A673 (cell line): ENCODE results near the gene PCSK6. TPM values are rescaled to one million over a fixed set of nuclear protein-coding genes. Genes with fewer than 3 reads are reported as not detected.

Experiments used
- BruUV-seq: library from RNA; stranded (reverse); fragments of 400-500 nt; replicated peaks from 2 replicates; lab custom pipeline; 2021; lab: Mats Ljungman, UMichigan
- CTCF ChIA-PET: fragments of 300-600 bp; sonication (Branson Sonifier 250); formaldehyde crosslinking; loops from one replicate; lab custom pipeline; 2022; ENCODE audit warnings: antibody characterized with exemption; lab: Charles Lee
- POLR2A ChIA-PET: fragments of 300-600 bp; sonication (Branson Sonifier 250); formaldehyde crosslinking; loops from one replicate; lab custom pipeline; 2022; ENCODE audit warnings: antibody characterized with exemption; ENCODE audit not compliant: low non-redundant PET; lab: Charles Lee
- DNase-seq: peaks from one replicate; pipeline ENCODE4 v3.0.0-alpha.2; 2015; ENCODE audit warnings: low spot score
- H3K27ac ChIP-seq: fragments of 200-600 bp; sonication (generic); 2 replicates; pipeline ENCODE4 v1.5.1; 2016; ENCODE audit warnings: mixed run types, low read depth, mild to moderate bottlenecking, mixed read lengths, antibody characterized with exemption, low read length; ENCODE audit not compliant: poor library complexity, severe bottlenecking
- H3K27me3 ChIP-seq: fragments of 200-600 bp; sonication (generic); replicated peaks from 2 replicates; pipeline ENCODE4 v1.6.1; 2017; ENCODE audit warnings: mixed run types, low read depth, mild to moderate bottlenecking, mixed read lengths, antibody characterized with exemption, low read length; ENCODE audit not compliant: insufficient read depth, poor library complexity
- H3K36me3 ChIP-seq: fragments of 200-600 bp; sonication (generic); 2 replicates; pipeline ENCODE4 v1.6.1; 2016; ENCODE audit warnings: mixed run types, mild to moderate bottlenecking, mixed read lengths, antibody characterized with exemption, low read length; ENCODE audit not compliant: insufficient read depth, poor library complexity, severe bottlenecking
- H3K4me1 ChIP-seq: fragments of 200-600 bp; sonication (generic); 2 replicates; pipeline ENCODE4 v1.6.1; 2017; ENCODE audit warnings: mixed run types, mild to moderate bottlenecking, mixed read lengths, antibody characterized with exemption, low read length; ENCODE audit not compliant: insufficient read depth, poor library complexity, severe bottlenecking
- H3K4me3 ChIP-seq: fragments of 200-600 bp; sonication (generic); 2 replicates; pipeline ENCODE4 v1.5.1; 2016; ENCODE audit warnings: low read depth, mixed run types, mild to moderate bottlenecking, mixed read lengths, low read length; ENCODE audit not compliant: poor library complexity, severe bottlenecking
- H3K9me3 ChIP-seq: fragments of 200-600 bp; sonication (generic); 2 replicates; pipeline ENCODE4 v1.6.1; 2016; ENCODE audit warnings: mixed run types, low read depth, mild to moderate bottlenecking, mixed read lengths, antibody characterized with exemption, low read length; ENCODE audit not compliant: poor library complexity, severe bottlenecking
- EZH2 ChIP-seq: fragments of 200-600 bp; sonication (generic); IDR thresholded peaks from 2 replicates; pipeline ENCODE4 v1.6.1; 2017; ENCODE audit warnings: borderline replicate concordance, low read depth, mild to moderate bottlenecking, mixed read lengths, antibody characterized with exemption, low read length; ENCODE audit not compliant: poor library complexity, severe bottlenecking
- intact Hi-C: fragments of 100-400 bp; cut with micrococcal nuclease; formaldehyde crosslinking; loops from one replicate; pipeline ENCODE4 v1.10.0; 2022; ENCODE audit not compliant: unreplicated experiment
- total RNA-seq: library from RNA; stranded (reverse); gene quantifications from 2 replicates; pipeline ENCODE4 v1.2.3, GENCODE V29; 2021
- TF ChIP-seq, protein P1 (sequence below): fragments of 300-800, 200-600 bp; sonication (generic); conservative IDR thresholded peaks from 2 replicates; pipeline ENCODE4 v1.5.1; 2017; ENCODE audit warnings: low read depth, mild to moderate bottlenecking, antibody characterized with exemption, low read length, moderate library complexity, mixed read lengths

PCSK6 gene
- total RNA-seq, 1 experiment from 2014 or later = 2.6 TPM

DNA sequence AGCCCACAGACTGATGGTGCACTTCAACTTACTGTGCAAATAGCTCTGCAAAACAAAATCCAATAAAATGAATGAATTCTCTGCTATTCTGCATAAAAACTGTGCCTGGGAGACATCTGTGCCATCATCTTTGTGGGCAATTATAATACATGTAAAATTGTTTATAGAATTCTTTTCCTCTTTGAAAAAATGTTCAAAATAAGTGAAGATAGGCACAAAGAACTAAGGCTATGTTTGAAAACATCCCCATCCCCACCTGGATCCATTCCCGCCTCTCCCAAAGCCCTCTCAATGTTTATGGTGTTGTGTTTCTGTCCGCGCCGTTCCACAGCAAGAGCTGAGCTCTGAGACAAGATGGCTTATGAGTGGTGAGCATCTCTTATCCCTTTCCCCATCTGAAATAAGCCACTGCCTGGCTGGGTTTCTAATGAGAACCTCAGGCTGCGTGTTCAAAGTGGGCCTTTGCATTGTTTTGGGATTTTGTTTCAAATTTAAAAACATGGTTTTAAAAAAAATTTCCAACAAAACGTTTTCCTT, 172.1 kb downstream of the PCSK6 start:
- H3K4me3 ChIP-seq = no peak overlapping the region
- no peaks in the 10 kb centered on the region for H3K9me3 ChIP-seq
- CTCF ChIA-PET = no interaction called here
- no TSS peak for BruUV-seq
- TF ChIP-seq EZH2 = no peak
- TF ChIP-seq, protein P1, sequence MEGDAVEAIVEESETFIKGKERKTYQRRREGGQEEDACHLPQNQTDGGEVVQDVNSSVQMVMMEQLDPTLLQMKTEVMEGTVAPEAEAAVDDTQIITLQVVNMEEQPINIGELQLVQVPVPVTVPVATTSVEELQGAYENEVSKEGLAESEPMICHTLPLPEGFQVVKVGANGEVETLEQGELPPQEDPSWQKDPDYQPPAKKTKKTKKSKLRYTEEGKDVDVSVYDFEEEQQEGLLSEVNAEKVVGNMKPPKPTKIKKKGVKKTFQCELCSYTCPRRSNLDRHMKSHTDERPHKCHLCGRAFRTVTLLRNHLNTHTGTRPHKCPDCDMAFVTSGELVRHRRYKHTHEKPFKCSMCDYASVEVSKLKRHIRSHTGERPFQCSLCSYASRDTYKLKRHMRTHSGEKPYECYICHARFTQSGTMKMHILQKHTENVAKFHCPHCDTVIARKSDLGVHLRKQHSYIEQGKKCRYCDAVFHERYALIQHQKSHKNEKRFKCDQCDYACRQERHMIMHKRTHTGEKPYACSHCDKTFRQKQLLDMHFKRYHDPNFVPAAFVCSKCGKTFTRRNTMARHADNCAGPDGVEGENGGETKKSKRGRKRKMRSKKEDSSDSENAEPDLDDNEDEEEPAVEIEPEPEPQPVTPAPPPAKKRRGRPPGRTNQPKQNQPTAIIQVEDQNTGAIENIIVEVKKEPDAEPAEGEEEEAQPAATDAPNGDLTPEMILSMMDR = no peak
- intact Hi-C loops = no loop called here
- no peaks in the 10 kb centered on the region for H3K36me3 ChIP-seq
- no peak overlapping the region for H3K27ac ChIP-seq
- DNase-seq = no peak
- H3K4me1 ChIP-seq = peaks cover 6% of the 10 kb centered on the region
- H3K27me3 ChIP-seq = no peaks in the 10 kb centered on the region
- POLR2A ChIA-PET = no interaction called here

DNA sequence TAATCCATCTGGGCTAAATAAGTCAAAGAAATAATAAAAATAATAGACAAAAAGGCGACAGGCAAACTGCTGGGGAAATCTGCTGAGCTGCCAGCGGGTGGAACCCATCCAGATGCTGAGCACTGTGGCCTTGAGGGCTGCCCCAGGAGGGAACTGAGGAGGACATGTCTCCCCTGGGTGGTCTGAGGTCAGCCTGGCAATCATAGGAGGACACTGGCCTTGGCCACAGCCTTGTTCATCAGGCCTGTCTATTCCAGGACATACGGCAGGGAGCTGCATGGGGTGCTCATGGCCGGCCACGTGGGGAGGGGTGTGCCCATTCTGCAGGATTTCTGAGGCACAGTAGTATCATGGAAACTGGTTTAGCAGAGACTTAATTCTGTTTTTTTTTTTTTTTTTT, 173.0 kb downstream of the PCSK6 start:
- H3K4me3 ChIP-seq = no peak overlapping the region
- no peak for DNase-seq
- H3K4me1 ChIP-seq = peaks cover 6% of the 10 kb centered on the region
- BruUV-seq = no TSS peak
- H3K9me3 ChIP-seq = no peaks in the 10 kb centered on the region
- CTCF ChIA-PET = no interaction called here
- H3K36me3 ChIP-seq = no peaks in the 10 kb centered on the region
- no peaks in the 10 kb centered on the region for H3K27me3 ChIP-seq
- no peak overlapping the region for H3K27ac ChIP-seq
- intact Hi-C loops = no loop called here
- POLR2A ChIA-PET = no interaction called here
- TF ChIP-seq EZH2 = no peak
- TF ChIP-seq, protein P1 = no peak

DNA sequence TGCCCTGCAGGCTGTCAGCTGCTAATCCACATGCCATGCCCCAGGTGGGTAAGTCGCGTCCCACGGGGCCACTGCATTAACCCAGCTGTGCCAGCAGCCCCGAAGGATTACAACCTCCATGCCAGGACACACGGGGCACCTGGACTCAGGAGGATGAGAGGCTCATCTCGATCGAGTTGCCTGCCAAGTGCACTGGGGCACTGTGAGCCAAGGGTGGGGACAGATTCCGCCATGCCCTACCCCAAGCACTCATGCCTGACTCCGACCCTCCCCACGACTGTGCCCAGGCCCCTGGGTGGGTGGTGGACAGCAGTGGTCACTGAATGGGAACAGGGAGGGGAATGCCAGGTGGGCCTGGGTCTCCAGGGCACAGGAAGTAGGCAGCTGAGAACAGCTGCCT, 173.8 kb downstream of the PCSK6 start:
- no TSS peak for BruUV-seq
- H3K27ac ChIP-seq = no peak overlapping the region
- DNase-seq = no peak
- H3K27me3 ChIP-seq = no peaks in the 10 kb centered on the region
- intact Hi-C loops = no loop called here
- no peaks in the 10 kb centered on the region for H3K36me3 ChIP-seq
- TF ChIP-seq EZH2 = no peak
- TF ChIP-seq, protein P1 = no peak
- CTCF ChIA-PET = no interaction called here
- POLR2A ChIA-PET = no interaction called here
- H3K9me3 ChIP-seq = no peaks in the 10 kb centered on the region
- no peak overlapping the region for H3K4me3 ChIP-seq
- peaks cover 6% of the 10 kb centered on the region for H3K4me1 ChIP-seq
